Retina (tissue), 1 donor: ENCODE data around the gene AMOT.

ENCODE experiments used
- DNase-seq: peaks from one replicate; pipeline ENCODE4 v3.0.0-alpha.2; 2016

Gene AMOT

GRCh38 chrX:112799425-112799824 is 41.2 kb downstream of the AMOT start:
- no peak for DNase-seq

- DNase-seq, result no peak
These were observed 41.9 kb downstream of the AMOT start for GRCh38 chrX:112798736-112799135.

- DNase-seq, result no peak
These were observed 50.7 kb downstream of the AMOT start for GRCh38 chrX:112789931-112790330.

GRCh38 chrX:112786076-112786475 is 54.6 kb downstream of the AMOT start:
- DNase-seq, result no peak

- no peak for DNase-seq
These were observed 55.3 kb downstream of the AMOT start for GRCh38 chrX:112785344-112785743.

GRCh38 chrX:112784692-112785091 is 55.9 kb downstream of the AMOT start:
- DNase-seq, result no peak

GRCh38 chrX:112779139-112779538 is 61.5 kb downstream of the AMOT start:
- no peak for DNase-seq

GRCh38 chrX:112774651-112775293 is 65.9 kb downstream of the AMOT start:
- DNase-seq, result no peak

GRCh38 chrX:112774142-112774541 is 66.5 kb downstream of the AMOT start:
- no peak for DNase-seq

GRCh38 chrX:112769034-112769433 is 71.6 kb downstream of the AMOT start:
- no peak for DNase-seq

- no peak for DNase-seq
These were observed 72.1 kb downstream of the AMOT start for GRCh38 chrX:112768563-112768962.

- DNase-seq, result no peak
These were observed 73.9 kb downstream of the AMOT start for GRCh38 chrX:112766774-112767173.

GRCh38 chrX:112761242-112762207 is 79.1 kb downstream of the AMOT start:
- no peak for DNase-seq

GRCh38 chrX:112760697-112761096 is 79.9 kb downstream of the AMOT start:
- no peak for DNase-seq

- DNase-seq, result no peak
These were observed 80.7 kb downstream of the AMOT start for GRCh38 chrX:112759966-112760365.

- DNase-seq, result no peak
These were observed 81.1 kb downstream of the AMOT start for GRCh38 chrX:112759512-112759911.

- no peak for DNase-seq
These were observed 82.7 kb downstream of the AMOT start for GRCh38 chrX:112757946-112758345.

- DNase-seq, result no peak
These were observed 87.5 kb downstream of the AMOT start for GRCh38 chrX:112753116-112753515.

- no peak for DNase-seq
These were observed 89.6 kb downstream of the AMOT start for GRCh38 chrX:112751076-112751475.

- DNase-seq, result no peak
These were observed 93.6 kb downstream of the AMOT start for GRCh38 chrX:112746812-112747595.

- no peak for DNase-seq
These were observed 102.1 kb downstream of the AMOT start for GRCh38 chrX:112738347-112739033.

- no peak for DNase-seq
These were observed 104.3 kb downstream of the AMOT start for GRCh38 chrX:112736310-112736709.

GRCh38 chrX:112735147-112735546 is 105.5 kb downstream of the AMOT start:
- no peak for DNase-seq
